ENCODE results near the gene PPP1R11. TPM values are rescaled to one million over a fixed set of nuclear protein-coding genes. Genes with fewer than 3 reads are reported as not detected.

The PPP1R11 gene
- total and polyA plus RNA-seq, 9 of the 15 experiments (the other 6 are each of a cell fraction or from before 2014, with no cell fraction given): 17.8 to 94.8 (median 44.6) TPM

GRCh38 chr6:30061092-30061857, 5.7 kb upstream of the PPP1R11 start, which contains the start of gene POLR1H:
POLR1H (plus strand) TSS chr6:30061265; CDS start chr6:30061525, 260 bp downstream.
- CTCF ChIA-PET (ENCODE audit: low intra/inter-chr PET ratio): no interaction called here
- POLR2A ChIA-PET: interaction anchor here (0.6 to 2.2 kb wide), 19 partner anchors 9 to 509 kb away, joined by 3 to 10 read pairs (median 4); no protein-coding TSS in a partner anchor
- WGBS (ENCODE audit: insufficient coverage, low coverage, missing lambda C conversion rate): under 1% methylated on average over 48 of the region's 48 CpGs
- DNase-seq (ENCODE audit: extremely low read depth in 1 of 4, low spot score in 3 of 4) (peak; percentile 94 to 99 (median 96)), FAIRE-seq (peak; percentile 96), ATAC-seq (peak; percentile 96)
- TSS peak; percentile 65 for BruUV-seq (replicated peaks)
- Histone ChIP-seq H3K79me2 (ENCODE audit: control insufficient read depth, insufficient read depth, low read length) (peaks cover 53% of the 10 kb centered on the region), H3K4me1 (replicated peaks in 1 of 2; ENCODE audit: control insufficient read depth in 2 of 2, insufficient read depth in 2 of 2, low read length in 2 of 2) (peaks cover 0 to 14% of the 10 kb centered on the region in 2 experiments; a peak in 3 of 5 replicates), H2AFZ (ENCODE audit: low read depth, low read length) (peak within 1 kb of the TSS; percentile 94), H3K9me1 (ENCODE audit: control insufficient read depth, insufficient read depth, low read length) (no peaks in the 10 kb centered on the region), H3K27ac (ENCODE audit: extremely low read depth, low read depth, low read length) (peak within 1 kb of the TSS; percentile 85), H3K9ac (ENCODE audit: insufficient read depth in 1 of 2, low read depth in 2 of 2, low read length in 2 of 2) (peak within 1 kb of the TSS; percentile 96 to 98), H3K4me2 (ENCODE audit: insufficient read depth, low read length) (peak within 1 kb of the TSS; percentile 93), H3K4me3 (peak within 1 kb of the TSS; percentile 79), H4K20me1 (replicated peaks; ENCODE audit: control insufficient read depth, insufficient read depth, low read length) (no peaks in the 10 kb centered on the region), H3K27me3 (ENCODE audit: control insufficient read depth in 2 of 2, insufficient read depth in 2 of 2, low read length in 2 of 2) (no peaks in the 10 kb centered on the region), H3K9me3 (replicated peaks; ENCODE audit: control insufficient read depth, insufficient read depth, low read depth, low read length) (no peaks in the 10 kb centered on the region), H3K36me3 (ENCODE audit: control insufficient read depth, insufficient read depth, low read length) (peaks cover 40% of the 10 kb centered on the region)
- intact Hi-C loops (cut with micrococcal nuclease) (loop anchor here (5.0 to 10.0 kb wide), 2 partner anchors 94 to 284 kb away; partner anchors contain the start of gene RPP21), in situ Hi-C loops (cut with MboI) (no loop called here)
- TF ChIP-seq BCOR (IDR thresholded peaks at IDR 0.05) (no peak; the same call in 1 of the 2 replicates), L3MBTL2 (IDR thresholded peaks at IDR 0.05) (0 out of 2 replicates have a peak, but pooled peaks have one; percentile 21), EWSR1 (IDR thresholded peaks at IDR 0.05; ENCODE audit: borderline replicate concordance, low read depth, partially characterized antibody) (no peak), CAMTA2 (CRISPR knock-in tag; conservative IDR thresholded peaks at IDR 0.05) (no peak), ZNF324 (CRISPR knock-in tag; IDR thresholded peaks at IDR 0.05) (no peak), KAT7 (CRISPR knock-in tag; IDR thresholded peaks at IDR 0.05; ENCODE audit: borderline replicate concordance) (peak; percentile 30; the same call in 1 of the 2 replicates), ZNF184 (CRISPR knock-in tag; IDR thresholded peaks at IDR 0.05) (no peak), DLX4 (CRISPR knock-in tag; IDR thresholded peaks at IDR 0.05) (no peak), ZKSCAN1 (IDR thresholded peaks at IDR 0.05; ENCODE audit: low read depth, low read length) (peak; percentile 59; the same call in 1 of the 2 replicates), CEBPG (CRISPR knock-in tag; IDR thresholded peaks at IDR 0.05) (0 out of 2 replicates have a peak, but pooled peaks have one; percentile 22), CEBPG (tag; conservative IDR thresholded peaks at IDR 0.05 in 1 of 2, IDR thresholded peaks at IDR 0.05 in 1 of 2) (peak; percentile 72 to 90)
- TF ChIP-seq, protein P1, sequence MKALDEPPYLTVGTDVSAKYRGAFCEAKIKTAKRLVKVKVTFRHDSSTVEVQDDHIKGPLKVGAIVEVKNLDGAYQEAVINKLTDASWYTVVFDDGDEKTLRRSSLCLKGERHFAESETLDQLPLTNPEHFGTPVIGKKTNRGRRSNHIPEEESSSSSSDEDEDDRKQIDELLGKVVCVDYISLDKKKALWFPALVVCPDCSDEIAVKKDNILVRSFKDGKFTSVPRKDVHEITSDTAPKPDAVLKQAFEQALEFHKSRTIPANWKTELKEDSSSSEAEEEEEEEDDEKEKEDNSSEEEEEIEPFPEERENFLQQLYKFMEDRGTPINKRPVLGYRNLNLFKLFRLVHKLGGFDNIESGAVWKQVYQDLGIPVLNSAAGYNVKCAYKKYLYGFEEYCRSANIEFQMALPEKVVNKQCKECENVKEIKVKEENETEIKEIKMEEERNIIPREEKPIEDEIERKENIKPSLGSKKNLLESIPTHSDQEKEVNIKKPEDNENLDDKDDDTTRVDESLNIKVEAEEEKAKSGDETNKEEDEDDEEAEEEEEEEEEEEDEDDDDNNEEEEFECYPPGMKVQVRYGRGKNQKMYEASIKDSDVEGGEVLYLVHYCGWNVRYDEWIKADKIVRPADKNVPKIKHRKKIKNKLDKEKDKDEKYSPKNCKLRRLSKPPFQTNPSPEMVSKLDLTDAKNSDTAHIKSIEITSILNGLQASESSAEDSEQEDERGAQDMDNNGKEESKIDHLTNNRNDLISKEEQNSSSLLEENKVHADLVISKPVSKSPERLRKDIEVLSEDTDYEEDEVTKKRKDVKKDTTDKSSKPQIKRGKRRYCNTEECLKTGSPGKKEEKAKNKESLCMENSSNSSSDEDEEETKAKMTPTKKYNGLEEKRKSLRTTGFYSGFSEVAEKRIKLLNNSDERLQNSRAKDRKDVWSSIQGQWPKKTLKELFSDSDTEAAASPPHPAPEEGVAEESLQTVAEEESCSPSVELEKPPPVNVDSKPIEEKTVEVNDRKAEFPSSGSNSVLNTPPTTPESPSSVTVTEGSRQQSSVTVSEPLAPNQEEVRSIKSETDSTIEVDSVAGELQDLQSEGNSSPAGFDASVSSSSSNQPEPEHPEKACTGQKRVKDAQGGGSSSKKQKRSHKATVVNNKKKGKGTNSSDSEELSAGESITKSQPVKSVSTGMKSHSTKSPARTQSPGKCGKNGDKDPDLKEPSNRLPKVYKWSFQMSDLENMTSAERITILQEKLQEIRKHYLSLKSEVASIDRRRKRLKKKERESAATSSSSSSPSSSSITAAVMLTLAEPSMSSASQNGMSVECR (CRISPR knock-in tag; IDR thresholded peaks at IDR 0.05): 0 out of 2 replicates have a peak, but pooled peaks have one; percentile 8
- TF ChIP-seq, protein P2, sequence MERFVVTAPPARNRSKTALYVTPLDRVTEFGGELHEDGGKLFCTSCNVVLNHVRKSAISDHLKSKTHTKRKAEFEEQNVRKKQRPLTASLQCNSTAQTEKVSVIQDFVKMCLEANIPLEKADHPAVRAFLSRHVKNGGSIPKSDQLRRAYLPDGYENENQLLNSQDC (CRISPR knock-in tag; IDR thresholded peaks at IDR 0.05): peak; percentile 20
- TF ChIP-seq, protein P3, sequence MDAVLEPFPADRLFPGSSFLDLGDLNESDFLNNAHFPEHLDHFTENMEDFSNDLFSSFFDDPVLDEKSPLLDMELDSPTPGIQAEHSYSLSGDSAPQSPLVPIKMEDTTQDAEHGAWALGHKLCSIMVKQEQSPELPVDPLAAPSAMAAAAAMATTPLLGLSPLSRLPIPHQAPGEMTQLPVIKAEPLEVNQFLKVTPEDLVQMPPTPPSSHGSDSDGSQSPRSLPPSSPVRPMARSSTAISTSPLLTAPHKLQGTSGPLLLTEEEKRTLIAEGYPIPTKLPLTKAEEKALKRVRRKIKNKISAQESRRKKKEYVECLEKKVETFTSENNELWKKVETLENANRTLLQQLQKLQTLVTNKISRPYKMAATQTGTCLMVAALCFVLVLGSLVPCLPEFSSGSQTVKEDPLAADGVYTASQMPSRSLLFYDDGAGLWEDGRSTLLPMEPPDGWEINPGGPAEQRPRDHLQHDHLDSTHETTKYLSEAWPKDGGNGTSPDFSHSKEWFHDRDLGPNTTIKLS (IDR thresholded peaks at IDR 0.05; ENCODE audit: borderline replicate concordance, low read depth): peak; percentile 90; the same call in 1 of the 2 replicates
